ENCODE data around the gene CFAP126.
"Not testable (repeated sequence)": the region's sequence is repeated elsewhere in the genome, so short reads cannot be mapped to it uniquely, and the experiment has no call there.

CFAP126 gene

GRCh38 chr1:161404051-161404597 lies 36.4 kb upstream of the CFAP126 start:
- Histone ChIP-seq H3K36me3 (peaks cover 3% of the 10 kb centered on the region; the same call in 1 of the 2 replicates), H3K9me3 (ENCODE audit: severe bottlenecking) (no peaks in the 10 kb centered on the region), H3K4me3 (ENCODE audit: low read depth, low read length) (no peak overlapping the region), H3K27ac (no peak overlapping the region), H3K27me3 (ENCODE audit: insufficient read depth, low read depth, severe bottlenecking) (no peaks in the 10 kb centered on the region)
- no peak for DNase-seq
- TF ChIP-seq CTCF (IDR thresholded peaks at IDR 0.05; ENCODE audit: low read depth, low read length), result no peak

- Histone ChIP-seq H3K27ac (no peak overlapping the region), H3K27me3 (ENCODE audit: insufficient read depth, low read depth, severe bottlenecking) (no peaks in the 10 kb centered on the region), H3K9me3 (ENCODE audit: severe bottlenecking) (no peaks in the 10 kb centered on the region), H3K36me3 (peaks cover 5% of the 10 kb centered on the region; the same call in 1 of the 2 replicates), H3K4me3 (ENCODE audit: low read depth, low read length) (no peak overlapping the region)
- no peak for TF ChIP-seq CTCF (IDR thresholded peaks at IDR 0.05; ENCODE audit: low read depth, low read length)
- no peak for DNase-seq
These were observed 34.8 kb upstream of the CFAP126 start for GRCh38 chr1:161402446-161402845.

- Histone ChIP-seq H3K27ac (peak overlapping the region; percentile 93), H3K27me3 (ENCODE audit: insufficient read depth, low read depth, severe bottlenecking) (no peaks in the 10 kb centered on the region), H3K4me3 (ENCODE audit: low read depth, low read length) (peak overlapping the region; percentile 56), H3K36me3 (peaks cover 5% of the 10 kb centered on the region; the same call in 1 of the 2 replicates), H3K9me3 (ENCODE audit: severe bottlenecking) (no peaks in the 10 kb centered on the region)
- DNase-seq, result peak; percentile 96
- TF ChIP-seq CTCF (IDR thresholded peaks at IDR 0.05; ENCODE audit: low read depth, low read length), result peak; percentile 62
These were observed 31.8 kb upstream of the CFAP126 start for GRCh38 chr1:161399257-161399998.

GRCh38 chr1:161398900-161399256 lies 31.2 kb upstream of the CFAP126 start:
- TF ChIP-seq CTCF (IDR thresholded peaks at IDR 0.05; ENCODE audit: low read depth, low read length), result no peak
- Histone ChIP-seq H3K27me3 (ENCODE audit: insufficient read depth, low read depth, severe bottlenecking) (no peaks in the 10 kb centered on the region), H3K27ac (peak overlapping the region; percentile 93), H3K4me3 (ENCODE audit: low read depth, low read length) (peak overlapping the region; percentile 56), H3K9me3 (ENCODE audit: severe bottlenecking) (no peaks in the 10 kb centered on the region), H3K36me3 (peaks cover 5% of the 10 kb centered on the region; the same call in 1 of the 2 replicates)
- DNase-seq, result no peak

GRCh38 chr1:161397038-161397437 lies 29.4 kb upstream of the CFAP126 start:
- not testable (repeated sequence) for DNase-seq; H3K9me3 ChIP-seq (ENCODE audit: severe bottlenecking); H3K27ac ChIP-seq; H3K4me3 ChIP-seq (ENCODE audit: low read depth, low read length); H3K36me3 ChIP-seq; H3K27me3 ChIP-seq (ENCODE audit: insufficient read depth, low read depth, severe bottlenecking)

GRCh38 chr1:161393151-161393550 lies 25.5 kb upstream of the CFAP126 start:
- H3K9me3 ChIP-seq (ENCODE audit: severe bottlenecking), result no peaks in the 10 kb centered on the region
- no peak overlapping the region for H3K4me3 ChIP-seq (ENCODE audit: low read depth, low read length)
- no peak for DNase-seq
- H3K36me3 ChIP-seq, result no peaks in the 10 kb centered on the region
- no peak overlapping the region for H3K27ac ChIP-seq
- no peaks in the 10 kb centered on the region for H3K27me3 ChIP-seq (ENCODE audit: insufficient read depth, low read depth, severe bottlenecking)
- TF ChIP-seq CTCF (IDR thresholded peaks at IDR 0.05; ENCODE audit: low read depth, low read length), result no peak

All from WERI-Rb-1 (cell line).